GM18507 (cell line): Measurements from ENCODE around the gene C15orf40.
"Not testable (repeated sequence)": the region's sequence is repeated elsewhere in the genome, so short reads cannot be mapped to it uniquely, and the experiment has no call there.

Source experiments
- DNase-seq: peaks from one replicate; pipeline ENCODE4 v3.0.0; 2011; ENCODE audit warnings: low read depth; ENCODE audit not compliant: insufficient read length; ENCODE audit errors: extremely low spot score
- FAIRE-seq: peaks from 2 replicates; lab custom pipeline; 2011; peaks lifted over from hg19 to GRCh38; lab: Jason Lieb, UNC

Gene C15orf40

DNA sequence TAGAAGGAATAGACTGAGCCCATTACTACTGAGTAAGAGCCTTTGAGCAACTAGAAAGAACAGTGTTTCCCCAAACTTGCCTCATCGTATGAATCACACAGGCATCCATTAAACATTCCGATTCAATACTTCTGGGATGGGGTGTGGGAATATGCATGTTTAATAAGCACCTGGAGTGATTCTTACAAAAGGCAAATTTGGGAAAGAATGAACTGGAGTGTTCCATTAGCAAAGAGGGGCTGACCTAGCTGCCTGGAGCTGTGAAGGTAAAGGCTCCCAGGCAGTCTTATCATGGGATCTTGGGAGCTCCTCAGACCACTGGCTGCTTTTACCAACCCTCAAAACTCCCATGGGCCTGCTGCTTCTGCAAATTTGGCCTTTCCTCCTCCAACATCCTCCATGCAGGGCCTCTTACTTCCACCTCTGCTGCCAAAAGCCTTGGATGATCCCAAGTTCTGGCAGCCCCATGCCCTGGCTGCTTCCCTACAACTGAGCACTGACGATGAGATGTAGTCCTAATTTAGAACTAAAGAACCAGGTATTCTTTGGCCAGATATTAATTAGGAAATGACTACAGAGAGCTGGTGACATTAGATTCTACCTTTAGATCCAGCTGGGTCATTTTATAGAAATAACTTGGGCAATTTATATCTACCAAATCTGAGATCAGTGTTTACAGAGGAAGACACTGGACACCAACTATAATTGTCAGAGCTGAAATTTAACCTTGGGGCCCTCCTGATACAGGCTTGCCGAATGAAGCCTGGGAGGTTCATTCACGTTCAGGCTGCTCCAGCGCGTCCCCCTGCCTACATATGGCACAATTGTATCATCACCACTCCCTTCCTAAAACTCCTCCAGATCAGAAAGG is 47.7 kb downstream of the C15orf40 start:
- DNase-seq (no peak), FAIRE-seq (no peak)

DNA sequence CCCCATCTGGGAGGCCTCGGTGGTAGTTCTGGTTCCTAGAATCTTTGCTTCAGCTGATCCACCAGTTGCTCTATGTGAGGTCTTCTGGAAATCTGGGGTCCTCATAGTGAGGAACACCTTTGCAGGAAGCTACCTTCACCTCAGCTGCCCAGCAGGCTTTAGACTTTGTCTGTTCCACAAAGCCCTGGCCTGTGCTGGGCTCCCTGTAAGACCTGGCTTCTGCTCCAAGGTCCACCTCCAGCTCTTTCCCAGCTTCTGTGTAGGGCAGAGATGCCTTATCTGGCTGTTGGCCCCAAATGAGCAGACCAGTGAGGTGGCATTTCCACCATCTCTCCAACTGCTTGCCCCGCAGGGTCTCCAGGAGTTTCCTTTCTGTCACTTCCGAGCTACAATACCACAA is 50.7 kb downstream of the C15orf40 start:
- FAIRE-seq, result no peak
- DNase-seq, result no peak

DNA sequence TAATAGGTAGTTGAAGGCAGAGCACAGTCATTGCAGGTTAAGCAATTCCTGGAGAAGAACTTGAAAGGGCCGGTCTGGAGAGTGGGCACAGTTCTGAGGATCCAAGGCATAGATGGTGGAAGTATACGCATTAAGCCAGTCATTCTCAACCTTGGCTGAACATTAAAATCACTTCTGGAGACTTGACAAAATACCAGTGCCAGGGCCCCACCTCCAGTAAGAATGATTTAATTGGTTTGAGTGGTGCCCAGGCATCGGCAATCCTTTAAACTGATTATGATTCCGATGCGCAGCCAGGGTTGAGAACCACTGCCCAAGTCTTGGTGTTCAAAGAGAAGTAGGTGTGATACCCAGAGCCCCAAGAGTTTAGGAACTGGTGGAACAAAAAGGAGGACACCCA is 52.0 kb downstream of the C15orf40 start:
- FAIRE-seq (no peak), DNase-seq (no peak)

DNA sequence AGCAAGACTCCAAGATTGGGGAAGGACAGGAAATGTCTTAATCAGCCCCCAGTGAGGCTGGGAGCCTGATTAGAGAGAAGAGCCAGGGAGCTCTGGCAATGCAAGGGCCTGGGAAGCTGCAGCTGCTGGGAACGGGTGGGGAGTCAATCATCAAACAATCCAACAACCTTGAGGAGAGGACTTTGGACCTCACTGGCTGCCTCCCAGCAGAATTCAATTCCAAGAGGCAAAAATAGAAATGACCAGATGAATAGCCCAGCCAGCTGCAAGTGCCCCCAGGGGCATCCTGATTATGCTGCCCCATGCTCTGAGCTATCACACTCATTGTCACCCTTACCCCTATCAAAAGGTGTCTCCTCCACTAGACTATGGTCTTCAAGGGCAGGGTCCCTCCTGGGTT is 52.8 kb downstream of the C15orf40 start:
- DNase-seq, result no peak
- FAIRE-seq, result no peak

DNA sequence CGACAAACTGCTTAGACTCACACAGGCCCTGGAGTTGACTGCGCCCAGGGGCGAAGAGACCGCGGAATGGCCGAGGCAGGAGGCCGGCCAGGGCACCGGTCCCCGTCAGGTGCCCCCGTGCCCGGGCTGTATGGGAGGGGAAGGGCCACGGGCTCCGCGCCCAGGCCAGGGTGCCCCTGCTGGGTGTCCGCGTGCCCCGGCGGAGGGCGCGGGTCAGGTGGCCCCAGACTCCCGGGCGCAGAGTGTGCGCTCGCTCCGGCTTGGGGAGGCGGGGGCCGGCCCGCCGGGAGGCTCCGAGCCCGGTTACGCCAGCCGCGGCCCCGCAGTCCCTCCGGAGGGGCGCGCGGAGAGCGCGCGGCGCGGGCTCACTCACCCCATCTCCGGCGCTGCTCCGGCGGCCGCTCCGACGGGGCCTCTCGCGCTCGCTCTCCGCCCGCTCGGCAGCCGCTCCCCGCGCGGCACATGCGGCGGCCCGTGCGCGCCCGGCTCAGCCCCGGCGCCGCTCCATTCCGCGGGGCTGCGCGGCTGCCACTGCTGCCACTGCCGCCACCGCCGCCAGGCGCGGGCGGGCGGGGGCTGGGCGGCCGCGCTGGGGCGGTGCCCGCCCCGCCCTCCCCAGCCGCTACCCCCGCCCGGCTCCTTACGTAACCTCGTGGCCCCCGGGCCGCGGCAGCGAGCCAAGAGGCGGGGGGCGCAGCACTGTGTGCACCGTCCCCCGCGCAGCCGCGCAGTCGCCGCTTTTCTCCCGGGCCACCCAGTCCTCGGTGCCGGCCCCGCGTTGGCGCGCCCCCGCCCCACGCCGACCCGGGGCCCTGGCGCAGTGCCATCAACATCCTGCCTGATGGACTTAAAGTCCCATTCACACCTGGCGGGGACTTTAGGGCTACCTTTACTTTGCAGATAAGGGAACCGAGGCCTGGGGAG is 59.0 kb downstream of the C15orf40 start, which contains the start of gene HOMER2:
TSS of gene HOMER2 (minus strand) at position 563 of the 924 bp plus-strand sequence. CDS start at position 378, 185 bp downstream.
- DNase-seq (no peak), FAIRE-seq (no peak)

DNA sequence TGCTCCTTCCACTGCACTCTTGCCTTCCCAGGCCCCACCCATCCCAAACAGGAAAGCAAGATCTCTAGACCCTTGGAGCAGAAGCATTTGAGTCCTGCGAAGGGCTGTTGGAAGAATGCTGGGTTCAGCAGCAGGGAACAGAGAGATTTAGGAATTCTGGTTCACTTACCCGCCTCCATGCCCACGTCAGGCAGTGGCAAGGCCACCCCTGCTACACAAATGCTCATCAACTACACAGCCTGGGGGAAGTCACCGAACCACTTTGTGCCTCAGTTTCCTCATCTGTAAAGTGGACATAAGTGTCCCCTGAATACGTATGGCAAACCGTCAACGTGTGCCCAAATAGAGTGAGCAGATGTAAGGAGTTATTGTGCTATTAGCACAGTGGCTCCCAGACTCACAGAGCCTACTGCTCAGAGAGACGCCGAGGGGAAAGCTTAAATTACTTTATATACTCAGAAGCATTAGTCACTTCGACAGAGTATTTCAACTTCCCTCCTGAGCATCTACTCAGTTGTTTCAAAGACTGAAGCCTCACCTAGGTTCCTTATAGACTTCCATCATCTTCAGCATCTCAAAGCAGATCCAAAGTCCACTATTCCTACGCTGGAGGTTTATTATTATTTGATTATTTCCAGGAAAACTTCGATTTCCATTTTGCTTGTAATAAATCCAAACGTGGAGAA is 59.8 kb downstream of the C15orf40 start:
- FAIRE-seq (no peak), DNase-seq (no peak)

DNA sequence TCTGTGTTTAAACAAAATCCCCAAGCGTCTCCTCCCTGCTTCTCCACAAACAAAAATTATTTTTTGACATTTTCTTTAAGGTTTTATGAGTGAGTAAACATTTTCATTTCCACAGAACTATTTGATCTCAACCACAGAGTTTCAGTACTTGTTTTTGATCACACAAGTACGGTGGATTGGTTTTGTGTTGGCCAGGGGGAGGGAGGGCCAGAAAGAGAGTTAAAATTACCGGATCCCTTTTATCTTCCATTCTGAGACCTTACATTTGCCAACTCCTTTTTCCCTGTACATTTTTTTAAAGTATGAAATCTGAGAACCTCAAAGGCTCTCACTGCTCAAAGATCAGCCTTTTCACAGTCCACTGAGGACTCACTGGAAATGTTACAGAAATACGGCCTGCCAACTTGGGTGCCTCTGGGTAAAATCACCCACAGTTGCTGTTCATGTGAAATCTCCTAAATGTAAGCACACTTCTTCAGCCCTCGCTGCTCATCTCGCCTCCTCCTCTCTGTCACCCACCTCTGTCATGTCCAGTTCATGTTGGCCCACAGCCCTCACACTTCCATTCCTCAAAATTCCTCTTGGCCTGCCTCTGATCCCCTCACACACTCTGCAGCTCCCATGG is 60.6 kb downstream of the C15orf40 start:
- FAIRE-seq (peak; percentile 51), DNase-seq (peak; percentile 26)

DNA sequence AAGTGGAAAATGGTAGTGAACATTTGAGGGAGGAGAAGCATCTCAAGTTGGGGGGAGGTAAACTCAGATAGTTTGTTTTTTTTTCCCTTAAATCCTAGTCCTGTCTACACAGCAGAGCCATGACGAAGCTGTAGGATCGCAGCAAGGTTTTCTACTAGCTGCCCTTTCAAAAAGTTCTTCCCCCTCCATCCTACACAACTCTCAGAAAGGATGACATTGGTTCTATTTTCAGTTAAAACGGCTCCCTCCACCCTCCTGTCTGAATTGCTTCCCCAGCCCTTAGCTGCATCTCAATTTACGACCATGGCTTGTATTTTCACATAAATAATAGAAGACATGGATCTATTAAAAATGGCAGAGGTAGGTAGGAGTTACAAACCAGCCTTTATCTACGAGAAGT is 61.1 kb downstream of the C15orf40 start:
- DNase-seq (no peak), FAIRE-seq (no peak)

DNA sequence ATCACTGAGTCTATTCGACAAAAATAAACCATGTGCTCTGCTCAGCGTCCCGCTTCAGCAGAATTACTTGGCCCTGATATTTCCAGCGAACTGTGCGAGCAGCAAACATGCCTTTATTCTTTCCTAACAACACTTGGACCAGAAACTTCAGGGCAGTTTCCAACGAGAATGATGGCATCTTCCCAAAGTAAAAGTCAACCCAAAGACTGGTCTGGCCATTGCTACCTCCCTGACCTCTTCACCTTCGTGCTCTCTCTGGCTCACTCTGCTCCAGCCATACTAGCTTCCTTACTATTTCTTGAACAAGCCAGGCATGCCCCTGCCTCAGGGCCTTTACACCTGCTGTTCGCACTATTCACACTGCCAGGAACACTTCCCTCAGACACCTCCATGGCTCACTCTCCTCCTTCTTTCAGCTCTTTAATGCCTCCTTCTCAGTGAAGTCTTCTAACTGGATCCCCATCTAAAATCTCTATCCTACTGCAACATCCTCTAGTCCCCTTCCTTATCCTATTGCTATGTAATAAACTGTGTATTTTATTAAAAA is 65.2 kb downstream of the C15orf40 start:
- FAIRE-seq, result no peak
- no peak for DNase-seq

DNA sequence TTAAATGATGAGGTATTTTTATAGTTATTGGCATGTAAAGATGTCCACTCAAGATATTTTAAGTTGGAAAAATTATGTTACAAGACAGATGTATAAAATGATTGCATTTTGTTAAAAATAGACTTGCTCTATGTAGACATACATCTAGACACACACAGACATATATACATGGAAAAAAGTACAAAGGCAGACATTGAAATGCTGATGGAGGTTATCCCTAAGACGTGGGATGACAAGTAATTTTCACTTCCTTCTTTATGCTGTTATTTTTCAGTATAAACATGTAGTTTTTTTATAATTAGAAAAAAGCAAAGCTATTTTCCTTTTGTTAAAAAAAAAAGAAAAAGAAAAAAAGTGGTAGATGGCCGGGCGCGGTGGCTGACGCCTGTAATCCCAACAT is 66.1 kb downstream of the C15orf40 start:
- DNase-seq (no peak), FAIRE-seq (no peak)

DNA sequence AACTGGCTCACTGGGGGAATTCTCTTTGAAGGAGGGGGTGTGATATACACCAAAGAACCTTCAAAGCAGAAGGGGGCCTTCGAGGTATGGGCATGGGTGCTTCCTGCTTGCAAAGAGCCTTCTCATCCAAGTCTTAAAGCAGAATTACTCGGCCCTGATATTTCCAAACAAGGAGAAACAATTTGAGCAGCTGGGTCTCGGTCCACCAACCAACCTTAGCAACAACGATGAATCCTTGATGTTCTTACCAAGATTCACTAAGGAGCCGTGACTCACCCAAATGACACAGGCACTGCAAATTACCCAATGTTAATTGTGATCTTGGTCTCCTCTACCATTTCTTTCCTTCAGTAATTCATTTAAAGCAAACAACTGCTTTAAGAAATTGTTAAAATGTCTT is 66.6 kb downstream of the C15orf40 start:
- DNase-seq (no peak), FAIRE-seq (no peak)

DNA sequence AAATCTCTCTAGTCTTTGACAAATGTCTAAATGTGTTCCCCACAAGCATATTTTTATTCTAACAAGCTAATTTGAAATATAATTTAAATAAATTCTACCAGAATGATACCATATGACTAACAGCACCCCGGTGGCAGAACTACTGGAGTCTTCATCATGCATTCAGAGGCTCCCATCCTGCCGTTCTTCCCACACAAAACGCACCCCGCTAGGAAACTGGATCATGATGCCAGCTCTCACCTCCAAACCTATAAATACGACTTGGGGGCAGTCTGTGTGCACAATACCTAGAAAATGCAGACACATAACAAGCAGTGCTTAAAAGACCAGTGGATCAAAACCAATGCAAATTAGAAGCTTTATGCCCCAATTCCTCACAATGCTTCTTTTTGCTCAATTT is 67.4 kb downstream of the C15orf40 start:
- FAIRE-seq (no peak), DNase-seq (no peak)

DNA sequence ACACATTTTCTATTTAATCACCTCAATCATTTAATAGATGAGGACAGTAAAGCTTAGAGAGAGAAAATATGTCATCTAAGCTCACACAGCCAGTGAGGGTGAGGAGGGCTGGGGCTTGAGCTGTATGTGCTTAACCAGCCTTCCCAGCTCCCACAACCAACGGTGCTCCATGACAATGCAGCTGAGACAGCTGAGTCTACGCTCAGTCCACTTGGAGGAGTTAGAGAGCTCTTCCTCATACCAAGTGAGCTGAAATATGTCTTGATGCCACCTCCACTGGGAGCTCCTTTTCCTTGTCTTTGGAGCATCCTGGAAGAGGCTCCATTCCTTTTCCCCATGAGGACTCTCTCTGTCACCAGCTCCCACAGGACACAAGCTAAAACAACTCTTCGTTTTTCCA is 68.3 kb downstream of the C15orf40 start:
- no peak for DNase-seq
- FAIRE-seq, result no peak

DNA sequence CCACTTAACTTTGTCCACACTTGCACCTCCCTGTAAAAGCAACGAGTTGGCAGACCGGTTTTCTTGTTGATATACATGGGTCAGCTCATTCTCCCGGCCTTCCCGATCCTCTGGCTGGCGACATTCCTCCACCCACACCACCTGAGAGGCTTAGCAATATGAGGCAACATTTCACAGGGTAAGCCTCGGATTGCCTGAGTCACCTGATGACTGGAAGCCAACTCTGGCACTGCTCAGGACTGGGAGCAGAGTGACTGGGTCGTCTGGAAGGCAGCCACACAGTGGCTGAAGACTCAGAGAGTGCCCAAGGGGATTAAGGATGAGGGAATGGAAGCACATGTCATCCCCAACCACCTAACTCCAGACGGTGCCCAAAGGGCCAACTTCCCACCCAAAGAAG is 68.7 kb downstream of the C15orf40 start:
- FAIRE-seq (no peak), DNase-seq (no peak)

DNA sequence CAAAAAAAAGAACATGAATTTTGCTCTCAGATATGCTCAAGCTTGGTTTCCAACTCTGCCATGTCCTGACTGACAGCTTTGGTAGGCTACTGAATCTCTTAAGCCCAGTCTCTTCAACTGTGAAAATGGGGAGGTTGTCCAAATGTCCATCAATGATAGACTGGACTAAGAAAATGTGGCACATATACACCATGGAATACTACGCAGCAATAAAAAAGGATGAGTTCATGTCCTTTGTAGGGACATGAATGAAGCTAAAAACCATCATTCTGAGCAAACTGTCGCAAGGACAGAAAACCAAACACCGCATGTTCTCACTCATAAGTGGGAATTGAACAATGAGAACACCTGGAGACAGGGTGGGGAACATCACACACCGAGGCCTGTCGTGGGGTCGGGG is 71.8 kb downstream of the C15orf40 start:
- FAIRE-seq, result not testable (repeated sequence)

More for the DNA sequence above, 71.8 kb downstream of the C15orf40 start:
- DNase-seq, result not testable (repeated sequence)
